ENCODE measurements around the gene ZNF628.

The ZNF628 gene

DNA sequence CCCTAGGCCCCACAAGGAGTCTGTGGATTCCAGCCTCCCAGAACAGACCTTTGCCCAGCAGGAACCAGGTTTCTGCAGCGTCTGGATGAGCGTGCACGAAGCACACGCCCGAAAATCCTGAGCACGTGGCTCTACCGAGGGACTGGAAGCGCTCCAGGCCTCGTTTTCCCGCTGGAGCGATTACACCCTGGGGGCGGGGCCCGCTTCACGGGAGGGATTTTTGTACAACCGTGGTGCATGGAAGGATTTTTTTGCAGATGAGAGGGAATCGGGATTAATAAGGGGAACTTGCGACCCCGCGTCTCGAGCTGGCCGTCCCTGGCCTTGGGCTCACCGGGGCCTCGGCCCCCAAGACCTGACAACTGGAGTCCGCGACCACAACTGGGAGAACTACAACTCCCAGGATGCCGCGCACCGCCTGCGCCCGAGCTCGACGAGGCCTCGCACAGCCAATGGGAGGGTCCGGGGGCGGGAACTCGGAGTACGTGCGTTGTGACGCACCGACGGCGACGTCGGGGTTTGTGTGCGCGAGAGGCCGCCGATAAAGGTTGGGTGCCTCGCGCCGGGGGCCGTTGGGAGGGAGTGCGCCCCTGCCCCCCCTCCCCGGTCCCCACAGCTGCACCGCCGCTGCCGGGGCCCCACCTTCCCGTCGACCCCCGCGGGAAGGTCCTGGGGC is at the start of gene ZNF628:
Gene ZNF628 (plus strand): TSS at position 518 of the 676 bp plus-strand sequence. CDS start 3,294 bp downstream, outside the sequence.
- peak within 1 kb of the TSS; percentile 68 for H3K4me3 ChIP-seq (ENCODE audit: low read depth, low read length)
- H3K27ac ChIP-seq (ENCODE audit: extremely low read depth, low read depth, low read length) = peak within 1 kb of the TSS; percentile 76
- peaks cover 0 to under 1% of the 10 kb centered on the region in 2 experiments; a peak in 1 of 3 replicates for H3K36me3 ChIP-seq (ENCODE audit: control insufficient read depth in 2 of 2, insufficient read depth in 1 of 2, low read length in 2 of 2)
- CTCF ChIA-PET = interaction anchor here (0.5 to 7.0 kb wide), 10 partner anchors 9 to 336 kb away, joined by 3 to 85 read pairs (median 4); partner anchors contain the start of genes ISOC2 and NAT14
- POLR2A ChIA-PET = interaction anchor here (0.6 to 3.0 kb wide), 33 partner anchors 8 to 1027 kb away, joined by 3 to 44 read pairs (median 5); partner anchors contain the start of genes BRSK1, FIZ1, ISOC2 and KMT5C
- no peaks in the 10 kb centered on the region for H3K9me3 ChIP-seq (ENCODE audit: control insufficient read depth, insufficient read depth, low read depth, low read length)
- H3K4me1 ChIP-seq (ENCODE audit: control insufficient read depth, insufficient read depth, low read length) = peaks cover 8% of the 10 kb centered on the region; the same call in 1 of the 2 replicates
- TF ChIP-seq ZNF248 (tag by site-specific recombination; IDR thresholded peaks at IDR 0.05) (no peak), ZBTB21 (tag by site-specific recombination; IDR thresholded peaks at IDR 0.05) (peak; percentile 67), ZNF266 (tag by site-specific recombination; IDR thresholded peaks at IDR 0.05; ENCODE audit: low read depth) (no peak), ZNF518A (tag by site-specific recombination; conservative IDR thresholded peaks at IDR 0.05; ENCODE audit: low read depth) (peak; percentile 53), ZBTB17 (tag by site-specific recombination; IDR thresholded peaks at IDR 0.05) (peak; percentile 93), ZNF624 (tag by site-specific recombination; IDR thresholded peaks at IDR 0.05) (no peak), ZFP37 (tag by site-specific recombination; IDR thresholded peaks at IDR 0.05) (peak; percentile 61; the same call in 1 of the 2 replicates), ZNF560 (tag by site-specific recombination; IDR thresholded peaks at IDR 0.05; ENCODE audit: borderline replicate concordance) (no peak), ZFP69B (tag by site-specific recombination; IDR thresholded peaks at IDR 0.05) (peak; percentile 90), ZNF175 (tag by site-specific recombination; IDR thresholded peaks at IDR 0.05) (no peak), ZNF221 (tag by site-specific recombination; IDR thresholded peaks at IDR 0.05; ENCODE audit: borderline replicate concordance) (no peak), GFI1B (tag by site-specific recombination; IDR thresholded peaks at IDR 0.05) (no peak), ZXDB (tag by site-specific recombination; IDR thresholded peaks at IDR 0.05) (peak; percentile 95), ZEB2 (tag by site-specific recombination; IDR thresholded peaks at IDR 0.05) (peak; percentile 80), ZNF23 (tag by site-specific recombination; IDR thresholded peaks at IDR 0.05; ENCODE audit: borderline replicate concordance) (no peak), REPIN1 (tag by site-specific recombination; IDR thresholded peaks at IDR 0.05; ENCODE audit: low read depth) (no peak), PRDM6 (tag by site-specific recombination; IDR thresholded peaks at IDR 0.05) (no peak), ZNF623 (tag by site-specific recombination; IDR thresholded peaks at IDR 0.05) (no peak), ZBTB8A (tag by site-specific recombination; IDR thresholded peaks at IDR 0.05) (peak; percentile 79), ZNF830 (tag by site-specific recombination; IDR thresholded peaks at IDR 0.05; ENCODE audit: low read depth) (no peak), ZBTB1 (tag by site-specific recombination; IDR thresholded peaks at IDR 0.05) (no peak), ZFP3 (tag by site-specific recombination; IDR thresholded peaks at IDR 0.05; ENCODE audit: low read depth) (no peak)
- TF ChIP-seq, protein P1, sequence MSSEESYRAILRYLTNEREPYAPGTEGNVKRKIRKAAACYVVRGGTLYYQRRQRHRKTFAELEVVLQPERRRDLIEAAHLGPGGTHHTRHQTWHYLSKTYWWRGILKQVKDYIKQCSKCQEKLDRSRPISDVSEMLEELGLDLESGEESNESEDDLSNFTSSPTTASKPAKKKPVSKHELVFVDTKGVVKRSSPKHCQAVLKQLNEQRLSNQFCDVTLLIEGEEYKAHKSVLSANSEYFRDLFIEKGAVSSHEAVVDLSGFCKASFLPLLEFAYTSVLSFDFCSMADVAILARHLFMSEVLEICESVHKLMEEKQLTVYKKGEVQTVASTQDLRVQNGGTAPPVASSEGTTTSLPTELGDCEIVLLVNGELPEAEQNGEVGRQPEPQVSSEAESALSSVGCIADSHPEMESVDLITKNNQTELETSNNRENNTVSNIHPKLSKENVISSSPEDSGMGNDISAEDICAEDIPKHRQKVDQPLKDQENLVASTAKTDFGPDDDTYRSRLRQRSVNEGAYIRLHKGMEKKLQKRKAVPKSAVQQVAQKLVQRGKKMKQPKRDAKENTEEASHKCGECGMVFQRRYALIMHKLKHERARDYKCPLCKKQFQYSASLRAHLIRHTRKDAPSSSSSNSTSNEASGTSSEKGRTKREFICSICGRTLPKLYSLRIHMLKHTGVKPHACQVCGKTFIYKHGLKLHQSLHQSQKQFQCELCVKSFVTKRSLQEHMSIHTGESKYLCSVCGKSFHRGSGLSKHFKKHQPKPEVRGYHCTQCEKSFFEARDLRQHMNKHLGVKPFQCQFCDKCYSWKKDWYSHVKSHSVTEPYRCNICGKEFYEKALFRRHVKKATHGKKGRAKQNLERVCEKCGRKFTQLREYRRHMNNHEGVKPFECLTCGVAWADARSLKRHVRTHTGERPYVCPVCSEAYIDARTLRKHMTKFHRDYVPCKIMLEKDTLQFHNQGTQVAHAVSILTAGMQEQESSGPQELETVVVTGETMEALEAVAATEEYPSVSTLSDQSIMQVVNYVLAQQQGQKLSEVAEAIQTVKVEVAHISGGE (tag by site-specific recombination; conservative IDR thresholded peaks at IDR 0.05; ENCODE audit: low read depth) = peak; percentile 52
- TF ChIP-seq, protein P2, sequence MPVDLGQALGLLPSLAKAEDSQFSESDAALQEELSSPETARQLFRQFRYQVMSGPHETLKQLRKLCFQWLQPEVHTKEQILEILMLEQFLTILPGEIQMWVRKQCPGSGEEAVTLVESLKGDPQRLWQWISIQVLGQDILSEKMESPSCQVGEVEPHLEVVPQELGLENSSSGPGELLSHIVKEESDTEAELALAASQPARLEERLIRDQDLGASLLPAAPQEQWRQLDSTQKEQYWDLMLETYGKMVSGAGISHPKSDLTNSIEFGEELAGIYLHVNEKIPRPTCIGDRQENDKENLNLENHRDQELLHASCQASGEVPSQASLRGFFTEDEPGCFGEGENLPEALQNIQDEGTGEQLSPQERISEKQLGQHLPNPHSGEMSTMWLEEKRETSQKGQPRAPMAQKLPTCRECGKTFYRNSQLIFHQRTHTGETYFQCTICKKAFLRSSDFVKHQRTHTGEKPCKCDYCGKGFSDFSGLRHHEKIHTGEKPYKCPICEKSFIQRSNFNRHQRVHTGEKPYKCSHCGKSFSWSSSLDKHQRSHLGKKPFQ (tag by site-specific recombination; IDR thresholded peaks at IDR 0.05) = no peak
- TF ChIP-seq, protein P3, sequence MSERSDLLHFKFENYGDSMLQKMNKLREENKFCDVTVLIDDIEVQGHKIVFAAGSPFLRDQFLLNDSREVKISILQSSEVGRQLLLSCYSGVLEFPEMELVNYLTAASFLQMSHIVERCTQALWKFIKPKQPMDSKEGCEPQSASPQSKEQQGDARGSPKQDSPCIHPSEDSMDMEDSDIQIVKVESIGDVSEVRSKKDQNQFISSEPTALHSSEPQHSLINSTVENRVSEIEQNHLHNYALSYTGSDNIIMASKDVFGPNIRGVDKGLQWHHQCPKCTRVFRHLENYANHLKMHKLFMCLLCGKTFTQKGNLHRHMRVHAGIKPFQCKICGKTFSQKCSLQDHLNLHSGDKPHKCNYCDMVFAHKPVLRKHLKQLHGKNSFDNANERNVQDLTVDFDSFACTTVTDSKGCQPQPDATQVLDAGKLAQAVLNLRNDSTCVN (tag by site-specific recombination; optimal IDR thresholded peaks at IDR 0.05) = peak; percentile 84

All from HEK293 (cell line).